Measurements from ENCODE around the gene SPINK6.

SPINK6 gene

DNA sequence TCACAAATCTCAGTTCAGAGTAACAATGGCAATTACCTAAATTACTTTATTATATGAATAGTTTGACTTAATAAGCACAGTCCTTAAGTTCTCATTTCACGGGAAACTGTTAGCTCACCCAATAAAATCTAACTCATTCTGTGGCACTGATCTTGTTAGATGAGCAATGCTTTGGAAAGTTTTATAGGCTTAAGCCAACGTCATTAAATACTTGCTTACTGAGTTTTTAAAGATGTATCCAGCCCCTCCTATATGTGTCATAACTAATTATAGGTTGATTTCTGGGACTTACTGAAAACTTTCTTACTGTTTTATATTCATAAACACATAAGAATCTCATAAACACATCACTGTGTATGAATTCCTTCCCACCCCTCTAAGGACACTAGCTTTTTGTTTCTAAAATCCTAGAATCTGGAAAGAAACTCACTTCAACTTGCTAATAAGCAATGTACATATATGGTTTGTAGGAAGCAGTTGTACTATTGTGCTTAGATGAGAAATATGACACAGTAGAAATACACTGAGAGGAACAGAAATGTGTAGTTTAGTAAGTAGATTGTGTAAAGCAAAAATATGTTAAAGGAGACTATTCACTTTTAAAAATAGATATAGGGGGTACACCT lies 21.4 kb downstream of the SPINK6 start:
- DNase-seq (ENCODE audit: low spot score) = no peak

DNA sequence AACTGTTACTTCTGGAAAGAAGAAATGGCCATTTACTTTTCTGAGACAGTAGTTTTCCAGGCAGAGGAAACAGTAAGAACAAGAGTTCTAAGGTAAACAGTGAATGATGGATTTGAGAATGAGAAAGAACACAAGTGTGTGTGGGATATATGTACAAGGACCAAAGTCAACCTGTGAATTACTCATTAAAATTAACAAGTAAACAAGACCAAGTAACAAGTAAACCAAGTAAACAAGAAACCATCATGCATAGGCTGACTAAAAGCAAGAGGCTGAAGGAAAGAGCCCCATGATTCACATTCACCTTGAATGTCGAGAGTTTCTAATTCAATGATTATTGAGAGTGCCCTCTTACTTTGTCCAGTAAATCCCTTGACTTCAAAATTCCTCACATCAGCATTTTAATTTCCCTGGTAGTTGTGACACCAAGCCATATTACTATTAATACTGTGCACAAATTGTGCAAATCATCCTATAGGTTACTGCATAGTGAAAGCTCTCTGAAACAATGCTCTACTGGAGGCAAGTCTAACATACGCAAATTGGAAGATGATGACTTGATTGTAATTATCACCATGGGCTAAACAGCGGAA lies 25.6 kb downstream of the SPINK6 start:
- DNase-seq (ENCODE audit: low spot score) = no peak

DNA sequence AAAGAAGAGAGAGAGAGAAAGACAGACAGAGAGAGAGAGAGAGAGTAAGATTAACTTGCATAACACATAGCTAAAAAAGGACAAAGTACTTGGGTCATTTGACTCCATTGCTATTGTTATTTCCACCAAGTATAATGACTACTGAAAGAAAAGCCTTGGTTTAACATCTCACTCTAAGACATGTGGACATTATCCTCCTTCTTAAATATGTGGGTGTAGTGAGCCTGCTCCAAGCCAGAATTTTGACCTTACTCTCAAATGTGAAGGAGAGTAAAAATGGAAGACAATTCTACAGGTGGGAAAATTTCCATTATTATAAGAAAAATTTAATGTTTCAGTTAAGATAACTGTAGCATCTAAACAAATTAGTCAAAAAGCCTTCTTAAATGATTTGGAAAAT lies 27.0 kb downstream of the SPINK6 start:
- no peak for DNase-seq (ENCODE audit: low spot score)

DNA sequence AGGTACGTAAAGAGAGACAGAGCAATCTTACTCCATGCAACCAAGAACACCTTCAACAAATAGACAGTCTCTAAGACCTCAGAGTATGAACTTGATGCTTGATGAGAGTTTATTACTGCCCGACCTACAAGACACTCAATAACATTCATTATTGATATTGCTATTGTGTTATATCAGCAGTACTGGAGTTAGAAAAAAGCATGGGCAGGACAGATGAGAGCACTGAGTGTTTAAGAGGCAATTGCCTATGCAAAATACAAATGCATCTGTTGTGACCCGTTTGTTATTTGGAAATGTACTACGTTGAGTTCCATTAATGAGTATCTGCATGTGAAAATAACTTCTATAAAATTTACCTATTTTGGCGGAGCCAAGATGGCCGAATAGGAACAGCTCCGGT lies 27.4 kb downstream of the SPINK6 start:
- no peak for DNase-seq (ENCODE audit: low spot score)

DNA sequence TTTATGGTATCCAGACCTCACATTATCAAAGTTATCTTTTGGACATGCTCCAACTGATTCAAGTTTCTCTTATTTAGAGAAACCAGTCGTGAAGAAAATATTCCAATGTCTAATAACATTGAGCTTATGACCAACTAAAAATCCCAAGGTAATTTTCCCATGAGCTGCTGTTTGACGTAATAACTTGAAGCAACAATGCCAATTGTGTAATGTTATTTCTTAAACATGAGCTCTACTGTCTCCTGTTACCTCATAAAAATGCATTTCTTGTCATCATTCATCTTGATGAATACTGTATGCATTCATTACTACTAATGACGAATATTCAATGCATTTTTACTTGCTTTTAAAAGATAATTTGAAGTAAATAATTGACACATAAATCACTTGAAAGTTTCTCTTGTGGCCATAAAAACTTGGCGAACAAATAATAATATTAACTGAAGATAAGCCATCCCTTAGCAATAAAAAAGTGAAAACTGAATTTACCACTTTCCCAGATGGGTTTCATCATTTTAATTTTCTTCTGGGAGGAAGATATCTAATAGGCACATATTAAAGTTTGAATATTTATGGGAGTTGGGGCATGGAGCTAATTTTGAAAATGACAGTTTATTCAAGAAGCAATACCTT lies 35.1 kb downstream of the SPINK6 start:
- DNase-seq (ENCODE audit: low spot score) = no peak

DNA sequence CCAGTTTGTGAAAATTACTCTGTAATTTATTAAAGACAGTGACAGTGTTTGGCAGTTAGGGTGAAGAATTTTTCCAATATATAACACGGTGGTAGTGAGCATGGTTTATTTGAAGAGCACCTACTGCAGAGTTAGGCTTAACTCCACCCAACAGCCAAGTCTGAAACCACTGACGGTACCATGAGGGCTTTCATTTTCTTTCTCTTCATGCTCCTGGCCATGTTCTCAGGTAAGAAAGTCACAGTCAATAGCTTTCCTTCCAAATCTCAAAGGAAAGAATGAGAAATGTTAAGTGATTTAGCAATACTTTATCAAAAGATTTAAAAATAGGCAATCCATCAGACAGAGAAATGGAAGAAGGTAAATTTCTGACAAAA lies 35.6 kb downstream of the SPINK6 start, which contains the start of gene MARCOL:
Gene MARCOL (plus strand): TSS at position 108 of the 377 bp plus-strand sequence. CDS start 73 bp downstream, at position 181.
- no peak for DNase-seq (ENCODE audit: low spot score)

DNA sequence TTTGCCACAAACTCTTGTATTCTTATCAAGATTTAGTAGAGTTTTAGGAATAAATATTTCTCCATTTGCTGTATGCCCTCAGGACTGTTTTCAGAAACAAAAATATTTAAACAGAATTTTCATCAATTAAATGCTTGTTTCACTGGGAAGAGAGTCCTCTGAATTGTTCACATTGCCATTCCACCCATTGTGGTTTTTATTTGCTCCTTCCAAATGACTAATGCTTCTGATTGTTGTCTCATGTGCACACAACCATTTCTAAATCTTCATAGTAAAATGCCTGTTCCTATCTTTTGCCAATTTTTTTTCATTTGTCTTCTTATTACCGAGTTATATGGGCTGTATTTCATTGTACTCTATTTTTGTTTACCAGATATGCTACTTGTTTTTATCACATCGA lies 46.1 kb downstream of the SPINK6 start:
- DNase-seq (ENCODE audit: low spot score) = no peak

DNA sequence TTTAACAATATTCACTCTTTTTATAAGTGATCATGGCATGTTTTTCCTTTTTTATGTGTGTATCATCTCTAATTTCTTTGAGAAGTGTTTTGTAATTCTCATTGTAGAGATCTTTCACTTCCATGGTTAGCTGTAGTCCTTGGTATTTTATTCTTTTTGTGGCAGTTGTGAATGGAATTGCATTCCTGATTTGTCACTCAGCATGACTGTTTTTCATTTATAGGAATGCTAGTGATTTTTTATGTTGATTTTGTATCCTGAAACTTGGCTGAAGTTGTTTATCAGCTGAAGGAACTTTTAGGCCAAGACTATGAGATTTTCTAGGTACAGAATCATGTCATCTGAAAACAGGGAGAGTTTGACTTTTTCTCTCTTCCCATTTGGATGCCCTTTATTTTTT lies 52.6 kb downstream of the SPINK6 start:
- DNase-seq (ENCODE audit: low spot score) = no peak

DNA sequence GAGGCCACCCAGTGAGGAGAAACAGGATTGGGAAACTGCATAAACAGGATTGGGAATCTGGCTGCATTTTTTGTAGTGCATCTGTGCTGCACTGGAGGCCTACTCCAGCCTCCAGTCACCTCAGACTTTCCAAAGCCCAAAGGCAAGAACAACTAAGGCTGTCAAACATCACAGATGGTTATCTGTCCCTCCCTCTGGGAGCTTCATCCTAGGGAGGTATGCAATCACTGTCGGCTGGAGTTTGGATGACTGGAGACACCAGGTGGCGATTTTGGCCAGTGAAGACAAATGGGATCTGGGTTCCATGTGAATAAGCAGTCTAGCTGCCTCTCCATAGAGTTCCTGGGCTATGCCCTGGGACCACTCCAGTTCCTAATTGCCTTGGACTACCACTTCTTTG lies 56.4 kb downstream of the SPINK6 start:
- DNase-seq (ENCODE audit: low spot score) = no peak

DNA sequence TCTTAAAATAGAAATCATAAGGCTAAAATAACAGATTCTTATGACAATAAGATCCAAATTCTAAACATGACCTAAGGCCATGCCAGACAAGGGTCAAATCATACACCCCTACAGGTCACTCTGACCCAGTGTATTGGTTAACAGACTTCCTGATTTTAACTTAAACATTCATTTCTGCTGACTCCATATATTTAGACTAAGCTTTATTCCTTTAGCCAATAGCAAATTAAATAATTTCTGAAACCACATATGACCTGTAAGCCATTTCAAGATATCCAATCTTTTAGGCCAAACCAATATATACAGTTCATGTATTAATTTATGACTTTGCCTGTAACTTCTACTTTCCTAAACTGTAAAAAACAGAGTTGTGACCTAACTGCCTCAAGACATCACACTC lies 58.4 kb downstream of the SPINK6 start:
- no peak for DNase-seq (ENCODE audit: low spot score)

Measured in NAMALWA (cell line).